Measurements from ENCODE around the gene WDR44. TPM values are rescaled to one million over a fixed set of nuclear protein-coding genes. Genes with fewer than 3 reads are reported as not detected.
"Not testable (repeated sequence)": the region's sequence is repeated elsewhere in the genome, so short reads cannot be mapped to it uniquely, and the experiment has no call there.

The WDR44 gene
- total RNA-seq, 1 experiment from 2014 or later = 26.3 TPM

DNA sequence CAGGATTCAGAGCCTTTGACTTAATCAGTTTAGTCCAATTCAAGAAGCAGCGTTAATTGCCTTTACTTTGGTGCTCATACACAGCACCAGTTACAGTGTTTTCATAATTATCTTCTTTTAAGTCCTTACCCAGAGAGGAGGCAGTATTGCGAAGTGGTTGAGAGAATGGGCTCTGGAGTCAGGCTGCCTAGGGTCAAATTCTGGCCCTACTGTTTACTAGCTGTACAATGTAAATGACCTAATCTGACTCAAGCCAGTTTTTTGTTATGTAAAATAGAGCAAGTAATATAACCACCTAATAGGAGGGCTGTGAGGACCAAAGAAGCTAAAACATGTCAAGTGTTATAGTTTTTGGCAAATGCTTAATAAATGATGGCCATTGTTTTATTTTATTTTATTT lies 27.6 kb downstream of the WDR44 start:
- DNase-seq (ENCODE audit: low read depth in 1 of 2, low spot score in 2 of 2) = no peak
- Histone ChIP-seq H3K4me1 (replicated peaks) (no peaks in the 10 kb centered on the region), H3K27me3 (replicated peaks) (no peaks in the 10 kb centered on the region), H3K36me3 (no peaks in the 10 kb centered on the region), H3K9me3 (replicated peaks) (no peaks in the 10 kb centered on the region), H3K27ac (no peak overlapping the region), H3K4me3 (no peak overlapping the region)

DNA sequence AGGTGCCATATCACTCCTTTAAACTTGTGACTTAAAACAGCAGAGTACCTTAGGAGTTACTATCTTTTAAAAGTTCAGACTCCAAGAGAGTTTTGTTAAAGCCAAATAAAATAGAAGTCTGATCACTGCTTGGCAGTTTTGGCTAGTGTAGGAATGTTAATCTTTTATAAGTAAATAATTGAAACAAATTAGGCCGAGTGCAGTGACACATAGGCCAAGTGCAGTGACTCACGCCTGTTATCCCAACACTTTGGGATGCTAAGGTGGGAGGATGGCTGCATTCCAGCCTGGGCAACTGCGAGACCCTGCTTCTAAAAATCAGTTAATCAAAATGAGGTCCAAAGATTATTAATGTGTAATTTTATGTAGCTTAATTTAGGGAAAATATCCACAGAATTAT lies 37.2 kb downstream of the WDR44 start:
- no peaks in the 10 kb centered on the region for H3K4me1 ChIP-seq (replicated peaks)
- no peak for DNase-seq (ENCODE audit: low read depth in 1 of 2, low spot score in 2 of 2)
- no peak overlapping the region for H3K4me3 ChIP-seq
- H3K36me3 ChIP-seq = no peaks in the 10 kb centered on the region
- H3K27ac ChIP-seq = no peak overlapping the region
- H3K27me3 ChIP-seq (replicated peaks) = no peaks in the 10 kb centered on the region
- no peaks in the 10 kb centered on the region for H3K9me3 ChIP-seq (replicated peaks)

DNA sequence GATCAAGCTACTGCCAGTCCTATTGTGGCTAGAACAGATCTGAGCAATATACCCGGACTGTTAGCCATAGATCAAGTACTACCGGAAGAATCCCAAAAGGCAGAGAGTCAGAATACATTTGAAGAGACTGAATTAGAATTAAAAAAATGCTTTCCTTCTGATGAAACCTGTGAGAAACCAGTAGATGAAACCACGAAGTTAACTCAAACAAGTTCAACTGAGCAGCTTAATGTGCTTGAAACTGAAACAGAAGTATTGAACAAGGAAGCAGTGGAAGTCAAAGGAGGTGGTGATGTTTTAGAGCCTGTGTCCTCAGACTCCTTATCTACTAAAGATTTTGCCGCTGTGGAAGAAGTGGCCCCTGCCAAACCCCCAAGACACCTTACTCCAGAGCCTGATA lies 46.8 kb downstream of the WDR44 start:
- no peaks in the 10 kb centered on the region for H3K4me1 ChIP-seq (replicated peaks)
- DNase-seq (ENCODE audit: low read depth in 1 of 2, low spot score in 2 of 2) = no peak
- H3K9me3 ChIP-seq (replicated peaks) = no peaks in the 10 kb centered on the region
- H3K27me3 ChIP-seq (replicated peaks) = no peaks in the 10 kb centered on the region
- H3K36me3 ChIP-seq = peaks cover 5% of the 10 kb centered on the region; the same call in 1 of the 2 replicates
- H3K4me3 ChIP-seq = no peak overlapping the region
- no peak overlapping the region for H3K27ac ChIP-seq

DNA sequence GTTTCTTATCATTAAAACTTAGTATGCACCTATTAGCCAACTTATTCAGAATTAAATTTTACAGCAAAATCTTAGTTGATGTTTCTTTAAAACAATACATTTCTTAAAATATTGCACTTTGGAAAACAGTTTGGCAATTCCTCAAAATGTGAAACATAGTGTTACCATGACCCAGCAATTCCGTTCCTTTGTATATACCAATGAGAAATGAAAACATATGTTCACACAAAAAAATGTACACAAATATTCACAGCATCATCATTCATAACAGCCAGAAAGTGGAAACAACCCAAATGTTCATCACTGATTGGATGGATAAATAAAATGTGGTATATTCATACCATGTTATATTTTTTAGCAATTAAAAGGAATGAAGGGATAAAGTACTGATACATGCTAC lies 50.2 kb downstream of the WDR44 start:
- no peaks in the 10 kb centered on the region for H3K4me1 ChIP-seq (replicated peaks)
- H3K27me3 ChIP-seq (replicated peaks) = no peaks in the 10 kb centered on the region
- no peak overlapping the region for H3K4me3 ChIP-seq
- no peak for DNase-seq (ENCODE audit: low read depth in 1 of 2, low spot score in 2 of 2)
- no peak overlapping the region for H3K27ac ChIP-seq
- no peaks in the 10 kb centered on the region for H3K9me3 ChIP-seq (replicated peaks)
- peaks cover 11% of the 10 kb centered on the region for H3K36me3 ChIP-seq

DNA sequence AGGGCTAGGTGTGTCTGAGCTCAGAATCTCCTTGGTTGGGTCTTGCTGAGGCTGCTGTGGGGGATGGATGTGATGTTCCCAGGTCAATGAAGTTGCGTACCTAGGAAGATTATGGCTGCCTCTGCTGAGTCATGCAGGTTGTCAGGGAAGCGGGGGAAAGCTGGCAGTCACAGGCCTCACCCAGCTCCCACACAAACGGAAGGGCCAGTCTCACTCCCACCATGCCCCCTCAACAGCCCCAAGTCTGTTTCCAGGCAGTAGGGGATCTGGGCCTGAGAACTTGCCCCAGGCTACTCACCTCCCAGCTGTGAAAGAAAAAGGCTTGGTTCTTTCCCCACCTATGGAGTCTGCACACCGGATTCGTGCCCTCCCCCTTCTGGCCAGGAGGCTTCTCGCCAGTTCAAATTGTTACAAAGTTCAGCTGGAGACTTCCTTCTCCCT lies 72.9 kb downstream of the WDR44 start:
- no peak overlapping the region for H3K27ac ChIP-seq
- H3K4me3 ChIP-seq = no peak overlapping the region
- DNase-seq (ENCODE audit: low read depth in 1 of 2, low spot score in 2 of 2) = no peak
- no peaks in the 10 kb centered on the region for H3K27me3 ChIP-seq (replicated peaks)
- no peaks in the 10 kb centered on the region for H3K36me3 ChIP-seq
- no peaks in the 10 kb centered on the region for H3K9me3 ChIP-seq (replicated peaks)
- no peaks in the 10 kb centered on the region for H3K4me1 ChIP-seq (replicated peaks)

DNA sequence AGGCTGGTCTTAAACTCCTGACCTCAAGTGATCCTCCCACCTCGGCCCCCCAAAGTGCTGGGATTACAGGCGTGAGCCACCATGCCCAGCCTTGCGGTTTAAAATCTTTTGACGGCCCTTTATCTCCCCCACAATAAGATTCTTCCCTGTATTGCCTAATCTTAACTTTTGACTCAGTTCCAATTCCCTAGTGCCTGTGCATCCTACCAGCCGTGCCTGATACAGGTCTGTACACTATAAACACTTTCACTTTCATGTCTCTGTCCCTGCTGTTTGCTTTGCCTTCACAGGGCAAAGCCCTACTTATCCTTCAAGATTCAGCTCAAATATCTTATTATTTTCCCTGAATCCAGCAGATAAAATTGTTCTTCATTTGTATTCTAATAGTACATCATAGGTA lies 74.6 kb downstream of the WDR44 start:
- Histone ChIP-seq H3K36me3 (no peaks in the 10 kb centered on the region), H3K27me3 (replicated peaks) (no peaks in the 10 kb centered on the region), H3K9me3 (replicated peaks) (no peaks in the 10 kb centered on the region), H3K4me1 (replicated peaks) (no peaks in the 10 kb centered on the region), H3K27ac (no peak overlapping the region), H3K4me3 (no peak overlapping the region)
- DNase-seq (ENCODE audit: low read depth in 1 of 2, low spot score in 2 of 2) = peak in 1 of 2 experiments; percentile 4

DNA sequence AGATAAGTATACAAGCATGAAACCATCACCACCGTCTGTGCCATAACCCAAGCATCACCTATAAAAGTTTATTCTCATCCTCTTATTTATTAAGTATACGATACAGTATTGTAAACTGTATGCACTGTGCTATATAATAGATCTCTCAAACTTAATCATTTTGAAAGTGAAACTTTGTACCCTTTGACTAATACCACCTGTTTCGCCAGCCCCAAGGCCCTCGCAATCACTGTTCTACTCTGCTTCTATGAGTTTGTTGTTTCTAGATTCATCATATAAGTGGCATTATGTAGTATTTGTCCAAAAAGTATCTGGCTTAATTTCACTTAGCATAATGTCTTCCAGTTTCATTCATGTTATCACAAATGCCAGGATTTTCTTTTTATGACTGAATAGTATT lies 77.7 kb downstream of the WDR44 start:
- Histone ChIP-seq H3K4me1 (replicated peaks) (no peaks in the 10 kb centered on the region), H3K27me3 (replicated peaks) (no peaks in the 10 kb centered on the region), H3K36me3 (no peaks in the 10 kb centered on the region)

DNA sequence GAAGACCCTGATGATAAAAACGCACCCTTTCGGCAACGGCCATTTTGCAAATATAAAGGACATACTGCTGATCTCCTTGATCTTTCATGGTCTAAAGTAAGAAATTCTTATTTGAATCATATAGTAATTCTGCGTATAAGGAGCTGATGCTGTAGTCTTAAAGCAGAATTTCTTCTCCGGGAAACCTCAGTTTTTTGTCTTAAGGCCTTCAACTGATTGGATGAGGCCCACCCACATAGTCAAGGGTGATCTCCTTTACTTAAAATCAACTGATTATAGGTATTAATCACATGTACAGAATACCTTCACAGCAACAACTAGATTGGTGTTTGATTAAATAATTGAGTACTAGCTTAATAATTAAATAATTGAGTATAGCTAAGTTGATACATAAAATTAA lies 86.9 kb downstream of the WDR44 start:
- no peaks in the 10 kb centered on the region for H3K9me3 ChIP-seq (replicated peaks)
- peaks cover 16% of the 10 kb centered on the region for H3K36me3 ChIP-seq

More for the DNA sequence above, 77.7 kb downstream of the WDR44 start:
- no peak overlapping the region for H3K27ac ChIP-seq
- no peak for DNase-seq (ENCODE audit: low read depth in 1 of 2, low spot score in 2 of 2)
- H3K9me3 ChIP-seq (replicated peaks) = no peaks in the 10 kb centered on the region
- H3K4me3 ChIP-seq = no peak overlapping the region

DNA sequence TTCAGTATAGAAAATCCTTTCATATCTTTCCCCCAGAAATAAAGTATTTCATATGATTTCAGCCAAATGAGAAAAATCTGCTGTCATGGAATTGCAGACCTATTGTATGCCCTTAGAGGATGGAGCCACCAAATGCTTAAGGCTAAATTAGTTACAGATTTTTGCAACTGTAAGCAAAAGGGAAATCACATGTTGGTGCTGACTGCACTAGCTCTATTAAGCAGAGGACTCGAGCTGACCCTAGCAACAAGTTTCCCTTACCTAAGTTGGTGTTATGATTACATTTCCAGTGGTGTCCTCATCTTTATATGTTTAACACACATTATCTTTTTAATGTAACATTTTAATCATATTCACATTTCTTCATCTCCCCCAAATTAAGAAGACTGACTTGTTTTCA lies 91.4 kb downstream of the WDR44 start:
- no peak overlapping the region for H3K4me3 ChIP-seq

More for the DNA sequence above, 86.9 kb downstream of the WDR44 start:
- DNase-seq (ENCODE audit: low read depth in 1 of 2, low spot score in 2 of 2) = no peak
- Histone ChIP-seq H3K27me3 (replicated peaks) (no peaks in the 10 kb centered on the region), H3K27ac (no peak overlapping the region), H3K4me3 (no peak overlapping the region), H3K4me1 (replicated peaks) (no peaks in the 10 kb centered on the region)

DNA sequence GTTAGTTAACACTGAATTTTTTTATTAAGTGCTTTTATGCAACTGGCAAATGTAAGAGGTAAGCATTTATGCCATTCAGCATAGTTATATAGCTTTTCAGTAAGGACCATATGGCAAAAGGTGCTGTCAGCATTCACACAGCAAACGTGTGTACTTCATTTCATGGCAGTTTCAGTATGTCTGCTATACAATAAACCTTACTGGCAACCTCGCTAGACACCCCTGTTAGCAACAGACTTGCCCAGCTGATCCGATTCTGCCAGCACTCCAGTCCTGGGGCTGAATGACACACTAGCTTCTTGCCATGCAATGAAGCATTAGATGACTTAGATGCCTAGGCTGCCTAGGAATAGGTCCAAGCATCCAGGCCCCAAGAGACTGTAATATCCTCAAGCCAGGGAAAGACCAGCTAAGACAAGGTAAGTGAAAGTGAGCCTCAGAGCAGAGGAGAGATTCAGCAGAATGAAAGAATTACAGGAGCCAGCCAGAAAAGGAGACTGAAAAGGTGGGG lies 102.4 kb downstream of the WDR44 start:
- DNase-seq (ENCODE audit: low read depth in 1 of 2, low spot score in 2 of 2) = no peak
- no peak overlapping the region for H3K27ac ChIP-seq

More for the DNA sequence above, 91.4 kb downstream of the WDR44 start:
- Histone ChIP-seq H3K36me3 (peaks cover 16% of the 10 kb centered on the region), H3K4me1 (replicated peaks) (no peaks in the 10 kb centered on the region), H3K9me3 (replicated peaks) (no peaks in the 10 kb centered on the region), H3K27ac (no peak overlapping the region), H3K27me3 (replicated peaks) (no peaks in the 10 kb centered on the region)
- no peak for DNase-seq (ENCODE audit: low read depth in 1 of 2, low spot score in 2 of 2)

DNA sequence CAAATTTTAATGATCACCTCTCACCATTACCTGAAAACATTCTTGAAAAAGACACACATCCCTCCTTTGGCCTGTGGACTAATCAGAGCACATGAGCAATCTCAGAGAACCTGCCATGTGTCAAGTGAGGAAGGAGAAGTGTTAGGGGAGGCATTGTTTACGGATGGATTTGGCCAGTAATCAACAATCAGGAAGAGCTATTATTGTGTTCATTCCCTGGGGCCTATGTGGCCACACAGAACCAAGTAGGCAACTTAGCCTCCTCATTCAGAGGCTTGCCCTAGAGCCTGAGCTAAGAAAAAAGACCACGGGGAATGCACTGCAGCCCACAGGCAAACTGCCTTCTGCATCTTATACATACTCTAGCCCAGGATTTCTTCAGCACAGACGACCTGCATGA lies 109.1 kb downstream of the WDR44 start:
- Histone ChIP-seq H3K4me3 (no peak overlapping the region), H3K9me3 (replicated peaks) (no peaks in the 10 kb centered on the region), H3K36me3 (no peaks in the 10 kb centered on the region), H3K27ac (no peak overlapping the region), H3K4me1 (replicated peaks) (no peaks in the 10 kb centered on the region), H3K27me3 (replicated peaks) (no peaks in the 10 kb centered on the region)
- no peak for DNase-seq (ENCODE audit: low read depth in 1 of 2, low spot score in 2 of 2)

More for the DNA sequence above, 102.4 kb downstream of the WDR44 start:
- no peaks in the 10 kb centered on the region for H3K4me1 ChIP-seq (replicated peaks)
- H3K9me3 ChIP-seq (replicated peaks) = no peaks in the 10 kb centered on the region
- H3K36me3 ChIP-seq = no peaks in the 10 kb centered on the region
- no peaks in the 10 kb centered on the region for H3K27me3 ChIP-seq (replicated peaks)
- H3K4me3 ChIP-seq = no peak overlapping the region

DNA sequence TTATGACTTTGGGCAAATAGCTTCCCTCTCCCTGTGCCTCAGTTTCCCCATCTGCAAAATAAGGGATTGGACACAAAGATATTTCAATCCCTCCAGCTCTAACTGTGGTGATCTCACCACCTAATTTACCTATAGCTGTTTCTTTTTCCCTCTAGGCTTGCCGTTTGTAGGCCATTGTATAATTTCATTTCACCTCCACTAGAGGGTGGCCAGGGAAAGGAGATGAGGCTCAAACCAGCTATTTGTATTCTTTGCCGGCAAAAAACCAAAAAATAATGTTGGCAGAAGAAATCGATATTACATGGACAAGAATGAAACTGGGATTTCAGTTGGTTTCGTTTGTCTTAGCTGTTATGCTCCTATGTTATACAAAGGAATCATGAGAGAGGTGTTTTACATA lies 113.6 kb downstream of the WDR44 start:
- Histone ChIP-seq H3K4me3 (no peak overlapping the region), H3K27me3 (replicated peaks) (no peaks in the 10 kb centered on the region), H3K27ac (no peak overlapping the region), H3K4me1 (replicated peaks) (no peaks in the 10 kb centered on the region), H3K36me3 (no peaks in the 10 kb centered on the region), H3K9me3 (replicated peaks) (no peaks in the 10 kb centered on the region)
- DNase-seq (ENCODE audit: low read depth in 1 of 2, low spot score in 2 of 2) = peak in 1 of 2 experiments; percentile 12

DNA sequence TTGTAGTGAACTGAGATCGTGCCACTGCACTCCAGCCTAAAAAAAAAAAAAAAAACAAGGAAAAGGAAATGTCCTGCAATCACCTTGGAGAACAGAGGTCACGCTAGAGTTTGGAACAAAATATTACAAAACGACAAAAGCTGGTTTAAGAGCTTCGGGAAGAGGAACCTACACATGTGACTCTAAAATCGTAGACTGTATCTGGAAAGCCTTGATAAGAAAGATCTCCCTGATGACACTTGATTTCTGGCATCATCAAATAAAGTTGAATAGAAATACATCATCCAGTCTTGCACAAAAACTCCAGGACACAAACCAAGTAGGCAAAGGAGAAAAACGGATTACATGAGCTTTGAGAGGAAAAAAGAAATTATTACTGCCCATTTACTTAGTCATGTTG lies 118.6 kb downstream of the WDR44 start:
- H3K9me3 ChIP-seq (replicated peaks) = no peaks in the 10 kb centered on the region
- H3K27ac ChIP-seq = no peak overlapping the region
- no peak overlapping the region for H3K4me3 ChIP-seq
- DNase-seq (ENCODE audit: low read depth in 1 of 2, low spot score in 2 of 2) = no peak
- H3K4me1 ChIP-seq (replicated peaks) = no peaks in the 10 kb centered on the region
- H3K36me3 ChIP-seq = no peaks in the 10 kb centered on the region
- H3K27me3 ChIP-seq (replicated peaks) = no peaks in the 10 kb centered on the region

DNA sequence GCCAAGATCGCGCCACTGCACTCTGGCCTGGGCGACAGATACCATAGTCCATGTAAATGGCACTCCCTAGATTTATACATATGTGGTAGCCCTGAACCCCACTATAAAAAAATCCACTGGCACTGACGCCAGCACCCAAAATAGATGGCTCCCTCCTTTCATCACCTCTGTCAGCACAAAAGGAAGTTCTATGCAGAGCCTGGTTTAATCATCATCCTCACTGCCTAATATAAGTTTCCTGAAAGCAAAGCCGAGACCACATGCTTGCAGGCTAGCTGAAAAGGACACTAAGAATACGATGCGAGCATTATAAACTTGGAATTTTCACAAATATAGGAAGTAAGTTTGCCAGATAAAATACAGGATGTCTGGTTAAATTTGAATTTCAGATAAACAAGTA lies 122.2 kb downstream of the WDR44 start:
- no peaks in the 10 kb centered on the region for H3K27me3 ChIP-seq (replicated peaks)
- no peak overlapping the region for H3K4me3 ChIP-seq
- DNase-seq (ENCODE audit: low read depth in 1 of 2, low spot score in 2 of 2) = no peak
- no peak overlapping the region for H3K27ac ChIP-seq
- no peaks in the 10 kb centered on the region for H3K36me3 ChIP-seq
- H3K9me3 ChIP-seq (replicated peaks) = no peaks in the 10 kb centered on the region
- no peaks in the 10 kb centered on the region for H3K4me1 ChIP-seq (replicated peaks)

DNA sequence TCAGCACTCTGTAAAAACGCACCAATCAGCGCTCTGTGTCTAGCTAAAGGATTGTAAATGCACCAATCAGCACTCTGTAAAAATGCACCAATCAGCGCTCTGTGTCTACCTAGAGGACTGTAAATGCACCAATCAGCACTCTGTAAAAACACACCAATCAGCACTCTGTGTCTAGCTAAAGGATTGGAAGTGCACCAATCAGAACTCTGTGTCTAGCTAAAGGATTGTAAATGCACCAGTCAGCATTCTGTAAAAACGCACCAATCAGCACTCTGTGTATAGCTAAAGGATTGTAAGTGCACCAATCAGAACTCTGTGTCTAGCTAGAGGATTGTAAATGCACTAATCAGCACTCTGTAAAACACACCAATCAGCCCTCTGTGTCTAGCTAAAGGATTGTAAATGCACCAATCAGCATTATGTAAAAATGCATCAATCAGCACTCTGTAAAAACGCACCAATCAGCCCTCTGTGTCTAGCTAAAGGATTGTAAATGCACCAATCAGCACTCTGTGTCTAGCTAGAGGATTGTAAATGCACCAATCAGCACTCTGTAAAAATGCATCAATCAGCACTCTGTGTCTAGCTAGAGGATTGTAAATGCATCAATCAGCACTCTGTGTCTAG lies 124.9 kb downstream of the WDR44 start:
- DNase-seq (ENCODE audit: low read depth in 1 of 2, low spot score in 2 of 2); H3K27me3 ChIP-seq (replicated peaks); H3K4me1 ChIP-seq (replicated peaks); H3K4me3 ChIP-seq; H3K9me3 ChIP-seq (replicated peaks); H3K36me3 ChIP-seq; H3K27ac ChIP-seq: not testable (repeated sequence)
